ENCODE data around the gene TFF3.

Gene TFF3

DNA sequence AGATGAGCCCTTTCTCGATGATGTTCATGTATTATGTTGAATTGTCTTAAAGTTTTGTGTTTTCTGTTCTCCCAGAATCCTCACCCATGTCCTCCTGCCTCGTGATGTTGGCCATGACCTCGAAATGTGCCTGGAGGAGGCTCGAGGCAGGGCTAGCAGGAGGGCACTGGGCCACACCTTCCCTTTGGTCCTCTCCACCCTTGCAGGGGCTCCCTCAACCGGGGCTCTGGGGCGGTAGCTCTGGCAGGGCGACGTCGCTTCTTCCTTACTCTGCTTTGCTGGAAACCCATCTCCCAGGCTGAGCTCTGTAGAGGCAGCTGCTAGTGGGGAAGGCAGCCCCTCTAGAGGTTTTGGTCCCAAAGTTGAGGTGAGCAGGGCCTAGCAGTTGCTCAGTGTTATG, 14.3 kb downstream of the TFF3 start:
- no peak for DNase-seq (ENCODE audit: low read depth)
- TF ChIP-seq CTCF (IDR thresholded peaks at IDR 0.05; ENCODE audit: low read length, missing control alignments): no peak
- no peak overlapping the region for H3K4me3 ChIP-seq (replicated peaks; ENCODE audit: low read depth, low read length)

- no peak overlapping the region for H3K4me3 ChIP-seq (replicated peaks; ENCODE audit: low read depth, low read length)
- TF ChIP-seq CTCF (IDR thresholded peaks at IDR 0.05; ENCODE audit: low read length, missing control alignments): no peak
- no peak for DNase-seq (ENCODE audit: low read depth)
These were observed 15.1 kb downstream of the TFF3 start for GRCh38 chr21:42300045-42300583.

GRCh38 chr21:42299324-42300044, 15.7 kb downstream of the TFF3 start:
- peak; percentile 33 for DNase-seq (ENCODE audit: low read depth)
- H3K4me3 ChIP-seq (replicated peaks; ENCODE audit: low read depth, low read length): no peak overlapping the region
- TF ChIP-seq CTCF (IDR thresholded peaks at IDR 0.05; ENCODE audit: low read length, missing control alignments): no peak

DNA sequence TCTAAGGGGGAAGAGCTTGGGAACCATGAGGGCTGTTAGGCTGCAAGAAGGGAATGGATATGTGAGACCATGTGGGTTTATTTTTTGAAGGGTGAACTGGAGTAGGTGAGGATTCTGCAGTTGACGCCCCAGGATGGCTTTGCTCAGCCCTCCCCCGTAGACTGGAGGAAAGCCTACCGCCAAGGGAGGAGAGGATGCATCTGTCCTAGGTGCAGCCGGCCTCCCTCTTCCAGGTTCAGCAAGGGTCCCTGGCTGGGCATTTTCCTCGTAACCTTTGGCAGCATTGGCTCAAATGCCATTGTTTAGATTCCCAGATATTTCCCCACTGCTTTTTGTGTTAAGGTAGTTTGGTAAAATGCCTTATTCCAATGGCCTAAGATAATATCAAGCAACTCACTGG, 16.6 kb downstream of the TFF3 start:
- TF ChIP-seq CTCF (IDR thresholded peaks at IDR 0.05; ENCODE audit: low read length, missing control alignments): no peak
- H3K4me3 ChIP-seq (replicated peaks; ENCODE audit: low read depth, low read length): no peak overlapping the region
- no peak for DNase-seq (ENCODE audit: low read depth)

- no peak for DNase-seq (ENCODE audit: low read depth)
- H3K4me3 ChIP-seq (replicated peaks; ENCODE audit: low read depth, low read length): no peak overlapping the region
- no peak for TF ChIP-seq CTCF (IDR thresholded peaks at IDR 0.05; ENCODE audit: low read length, missing control alignments)
These were observed 17.0 kb downstream of the TFF3 start for GRCh38 chr21:42298237-42298636.

GRCh38 chr21:42297377-42297776, 17.8 kb downstream of the TFF3 start:
- TF ChIP-seq CTCF (IDR thresholded peaks at IDR 0.05; ENCODE audit: low read length, missing control alignments): no peak
- H3K4me3 ChIP-seq (replicated peaks; ENCODE audit: low read depth, low read length): no peak overlapping the region
- no peak for DNase-seq (ENCODE audit: low read depth)

GRCh38 chr21:42296501-42296900, 18.7 kb downstream of the TFF3 start:
- no peak for TF ChIP-seq CTCF (IDR thresholded peaks at IDR 0.05; ENCODE audit: low read length, missing control alignments)
- no peak for DNase-seq (ENCODE audit: low read depth)
- H3K4me3 ChIP-seq (replicated peaks; ENCODE audit: low read depth, low read length): no peak overlapping the region
